IMR-90 (cell line): ENCODE data around the gene HDAC9.

Experiments used
- CTCF ChIP-seq: conservative IDR thresholded peaks from 2 replicates; pipeline ENCODE4 v1.5.1; 2012; ENCODE audit warnings: mild to moderate bottlenecking, low read depth, low read length, improper control_type of control experiment
- MXI1 ChIP-seq: IDR thresholded peaks from 2 replicates; pipeline ENCODE4 v1.6.1; 2012; ENCODE audit warnings: low read depth, mild to moderate bottlenecking, low read length, moderate library complexity, borderline replicate concordance
- POLR2A ChIP-seq: IDR thresholded peaks from 2 replicates; pipeline ENCODE4 v1.6.1; 2012; ENCODE audit warnings: mild to moderate bottlenecking, low read depth, low read length
- RAD21 ChIP-seq: IDR thresholded peaks from 2 replicates; pipeline ENCODE4 v1.6.1; 2012; ENCODE audit warnings: low read length, improper control_type of control experiment
- RFX5 ChIP-seq: IDR thresholded peaks from 2 replicates; pipeline ENCODE4 v1.8.0; 2012; ENCODE audit warnings: low read depth, mild to moderate bottlenecking, low read length, moderate library complexity
- SMC3 ChIP-seq: fragments of 150-350 bp; IDR thresholded peaks from 2 replicates; pipeline ENCODE4 v1.6.1; 2016; ENCODE audit warnings: low read depth, mild to moderate bottlenecking, antibody characterized with exemption, low read length, moderate library complexity
- TF ChIP-seq, protein P1 (sequence below): fragments of 150-350 bp; IDR thresholded peaks from 2 replicates; pipeline ENCODE4 v1.6.1; 2017; ENCODE audit warnings: mild to moderate bottlenecking, antibody characterized with exemption, low read length, low read depth

GRCh38 chr7:18489624-18490023 lies 5.9 kb upstream of the HDAC9 start:
- TF ChIP-seq CTCF (no peak), POLR2A (no peak), RFX5 (no peak), SMC3 (no peak), MXI1 (no peak), RAD21 (no peak)
- TF ChIP-seq, protein P1, sequence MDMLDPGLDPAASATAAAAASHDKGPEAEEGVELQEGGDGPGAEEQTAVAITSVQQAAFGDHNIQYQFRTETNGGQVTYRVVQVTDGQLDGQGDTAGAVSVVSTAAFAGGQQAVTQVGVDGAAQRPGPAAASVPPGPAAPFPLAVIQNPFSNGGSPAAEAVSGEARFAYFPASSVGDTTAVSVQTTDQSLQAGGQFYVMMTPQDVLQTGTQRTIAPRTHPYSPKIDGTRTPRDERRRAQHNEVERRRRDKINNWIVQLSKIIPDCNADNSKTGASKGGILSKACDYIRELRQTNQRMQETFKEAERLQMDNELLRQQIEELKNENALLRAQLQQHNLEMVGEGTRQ = no peak
